Subcutaneous adipose tissue (tissue), 4 donors: ENCODE data around the gene NDE1. TPM values are rescaled to one million over a fixed set of nuclear protein-coding genes. Genes with fewer than 3 reads are reported as not detected.

Experiments
- CTCF ChIP-seq: fragments of 450-650 bp; IDR thresholded peaks from one replicate; pipeline ENCODE4 v1.5.1; 2016; ENCODE audit warnings: low read depth, mild to moderate bottlenecking, control low read depth, antibody characterized with exemption, moderate library complexity
- total RNA-seq, 4 donors: library from RNA; depleted of rRNA; stranded (reverse); fragments of >200 nt; gene quantifications; one replicate each; pipeline ENCODE4 v1.1.0, GENCODE V29; 2016

Gene NDE1
- total RNA-seq, 4 donors from 2014 or later = 15.1 to 34.8 (median 22.7) TPM

GRCh38 chr16:15643048-15643945 lies 6.7 kb upstream of the NDE1 start, which contains the start of gene MARF1:
Gene MARF1, minus strand, starts transcription at chr16:15643154. Its CDS starts 3,921 bp downstream, at chr16:15639233.
- TF ChIP-seq CTCF = no peak

GRCh38 chr16:15643946-15644250 lies 6.1 kb upstream of the NDE1 start:
- TF ChIP-seq CTCF = no peak

GRCh38 chr16:15644267-15644961 lies 5.6 kb upstream of the NDE1 start:
- TF ChIP-seq CTCF = no peak

GRCh38 chr16:15647294-15648014 lies 2.6 kb upstream of the NDE1 start:
- TF ChIP-seq CTCF = no peak

GRCh38 chr16:15648135-15648730 lies 1.8 kb upstream of the NDE1 start:
- TF ChIP-seq CTCF = no peak

GRCh38 chr16:15649727-15650018 lies 372 bp upstream of the NDE1 start:
- TF ChIP-seq CTCF = no peak
